ENCODE results near the gene CACNA1G. TPM values are rescaled to one million over a fixed set of nuclear protein-coding genes. Genes with fewer than 3 reads are reported as not detected.

Gene CACNA1G
- total RNA-seq, 1 experiment from 2014 or later, result not detected

- intact Hi-C loops (cut with micrococcal nuclease), result loop anchor here (1.0 kb wide), 1 partner anchor 23 kb away; no protein-coding TSS in a partner anchor
- peak; percentile 99 for DNase-seq (ENCODE audit: unreplicated experiment)
- Mint-ChIP-seq H3K27ac (ENCODE audit: low read depth, unreplicated experiment) (peak overlapping the region; percentile 77), H3K36me3 (ENCODE audit: insufficient read depth, unreplicated experiment) (peaks cover 32% of the 10 kb centered on the region), H3K9me3 (ENCODE audit: unreplicated experiment) (no peaks in the 10 kb centered on the region), H3K4me3 (ENCODE audit: unreplicated experiment) (peak overlapping the region; percentile 47), H3K27me3 (ENCODE audit: insufficient read depth, unreplicated experiment) (no peaks in the 10 kb centered on the region), H3K4me1 (ENCODE audit: insufficient read depth, unreplicated experiment) (peaks cover 45% of the 10 kb centered on the region)
- ChIA-PET CTCF (interaction anchor here (0.5 to 2.9 kb wide), 12 partner anchors 9 to 102 kb away, joined by 3 to 16 read pairs (median 4); partner anchors contain the start of gene CACNA1G), POLR2A (interaction anchor here (0.6 to 5.5 kb wide), 14 partner anchors 9 to 182 kb away, joined by 3 to 96 read pairs (median 5); partner anchors contain the start of genes ANKRD40 and LUC7L3)
- no TSS peak for BruUV-seq (replicated peaks)
- TF ChIP-seq, protein P1, sequence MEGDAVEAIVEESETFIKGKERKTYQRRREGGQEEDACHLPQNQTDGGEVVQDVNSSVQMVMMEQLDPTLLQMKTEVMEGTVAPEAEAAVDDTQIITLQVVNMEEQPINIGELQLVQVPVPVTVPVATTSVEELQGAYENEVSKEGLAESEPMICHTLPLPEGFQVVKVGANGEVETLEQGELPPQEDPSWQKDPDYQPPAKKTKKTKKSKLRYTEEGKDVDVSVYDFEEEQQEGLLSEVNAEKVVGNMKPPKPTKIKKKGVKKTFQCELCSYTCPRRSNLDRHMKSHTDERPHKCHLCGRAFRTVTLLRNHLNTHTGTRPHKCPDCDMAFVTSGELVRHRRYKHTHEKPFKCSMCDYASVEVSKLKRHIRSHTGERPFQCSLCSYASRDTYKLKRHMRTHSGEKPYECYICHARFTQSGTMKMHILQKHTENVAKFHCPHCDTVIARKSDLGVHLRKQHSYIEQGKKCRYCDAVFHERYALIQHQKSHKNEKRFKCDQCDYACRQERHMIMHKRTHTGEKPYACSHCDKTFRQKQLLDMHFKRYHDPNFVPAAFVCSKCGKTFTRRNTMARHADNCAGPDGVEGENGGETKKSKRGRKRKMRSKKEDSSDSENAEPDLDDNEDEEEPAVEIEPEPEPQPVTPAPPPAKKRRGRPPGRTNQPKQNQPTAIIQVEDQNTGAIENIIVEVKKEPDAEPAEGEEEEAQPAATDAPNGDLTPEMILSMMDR (IDR thresholded peaks at IDR 0.05; ENCODE audit: unreplicated experiment), result no peak
These were observed 101.4 kb downstream of the CACNA1G start for GRCh38 chr17:50661795-50662391.

DNA sequence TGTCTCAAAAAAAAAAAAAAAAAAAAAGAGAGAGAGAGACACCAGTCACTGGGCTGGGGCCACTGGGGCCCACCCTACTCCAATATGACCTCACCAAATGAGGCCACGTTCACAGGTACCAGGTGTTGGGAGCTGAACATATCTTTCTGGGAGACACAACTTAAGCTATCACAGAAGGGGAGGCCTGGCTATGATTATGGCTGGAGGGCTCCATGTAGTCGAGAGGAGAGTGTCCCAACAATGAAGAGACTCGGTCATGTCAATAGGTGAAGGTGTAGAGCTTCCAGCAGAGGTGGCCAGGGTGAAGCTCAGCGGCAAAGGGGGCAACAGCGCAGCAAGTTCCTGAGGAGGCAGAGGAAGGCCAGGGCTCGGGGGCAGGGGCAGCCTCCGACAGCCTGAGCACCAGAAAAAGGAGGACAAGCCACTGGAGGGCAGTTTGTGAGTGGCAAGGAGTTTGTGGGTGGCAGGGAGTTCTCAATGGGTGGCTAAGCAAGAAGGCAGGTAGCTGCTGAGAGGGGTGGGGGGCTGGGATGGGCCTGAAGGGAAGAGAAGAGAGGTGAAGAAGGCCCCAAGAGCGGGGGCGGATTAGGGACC, 102.2 kb downstream of the CACNA1G start:
- BruUV-seq (replicated peaks), result no TSS peak
- H3K9me3 Mint-ChIP-seq (ENCODE audit: unreplicated experiment), result no peaks in the 10 kb centered on the region
- peaks cover 52% of the 10 kb centered on the region for H3K4me1 Mint-ChIP-seq (ENCODE audit: insufficient read depth, unreplicated experiment)
- no peak for DNase-seq (ENCODE audit: unreplicated experiment)
- no peak overlapping the region for H3K4me3 Mint-ChIP-seq (ENCODE audit: unreplicated experiment)
- intact Hi-C loops (cut with micrococcal nuclease), result loop anchor here (1.0 kb wide), 1 partner anchor 23 kb away; no protein-coding TSS in a partner anchor
- POLR2A ChIA-PET, result interaction anchor here (0.7 to 5.5 kb wide), 10 partner anchors 8 to 175 kb away, joined by 3 to 96 read pairs (median 5); partner anchors contain the start of gene ANKRD40
- H3K36me3 Mint-ChIP-seq (ENCODE audit: insufficient read depth, unreplicated experiment), result peaks cover 28% of the 10 kb centered on the region
- TF ChIP-seq, protein P1 (IDR thresholded peaks at IDR 0.05; ENCODE audit: unreplicated experiment), result no peak
- peak overlapping the region; percentile 77 for H3K27ac Mint-ChIP-seq (ENCODE audit: low read depth, unreplicated experiment)
- CTCF ChIA-PET, result interaction anchor here (0.6 to 2.9 kb wide), 7 partner anchors 8 to 32 kb away, joined by 3 to 16 read pairs (median 6); no protein-coding TSS in a partner anchor
- H3K27me3 Mint-ChIP-seq (ENCODE audit: insufficient read depth, unreplicated experiment), result no peaks in the 10 kb centered on the region

- ChIA-PET POLR2A (no interaction called here), CTCF (interaction anchor here (0.7 to 1.5 kb wide), 2 partner anchors 33 to 113 kb away, joined by 3 read pairs; no protein-coding TSS in a partner anchor)
- Mint-ChIP-seq H3K4me3 (ENCODE audit: unreplicated experiment) (no peak overlapping the region), H3K36me3 (ENCODE audit: insufficient read depth, unreplicated experiment) (peaks cover 36% of the 10 kb centered on the region), H3K9me3 (ENCODE audit: unreplicated experiment) (no peaks in the 10 kb centered on the region), H3K27ac (ENCODE audit: low read depth, unreplicated experiment) (no peak overlapping the region), H3K4me1 (ENCODE audit: insufficient read depth, unreplicated experiment) (peaks cover 57% of the 10 kb centered on the region), H3K27me3 (ENCODE audit: insufficient read depth, unreplicated experiment) (no peaks in the 10 kb centered on the region)
- intact Hi-C loops (cut with micrococcal nuclease), result no loop called here
- DNase-seq (ENCODE audit: unreplicated experiment), result no peak
- TF ChIP-seq, protein P1 (IDR thresholded peaks at IDR 0.05; ENCODE audit: unreplicated experiment), result no peak
- no TSS peak for BruUV-seq (replicated peaks)
These were observed 103.4 kb downstream of the CACNA1G start for GRCh38 chr17:50663812-50664374.

Measured in MCF 10A (cell line).